Keratinocyte (primary cell): ENCODE data around the gene BATF. TPM values are rescaled to one million over a fixed set of nuclear protein-coding genes. Genes with fewer than 3 reads are reported as not detected.

Source experiments
- DNase-seq: peaks from one replicate; pipeline ENCODE4 v3.0.0-alpha.2; 2011; ENCODE audit warnings: low read depth, missing footprints, low spot score
- FAIRE-seq: peaks from 2 replicates; lab custom pipeline; 2011; peaks lifted over from hg19 to GRCh38; lab: Jason Lieb, UNC
- H2AFZ ChIP-seq: 2 replicates; pipeline ENCODE4 v1.6.0; 2012; ENCODE audit warnings: low read length, control low read depth, inconsistent platforms; ENCODE audit not compliant: control insufficient read depth
- H3K27ac ChIP-seq: 2 replicates; pipeline ENCODE4 v1.5.1; 2011; ENCODE audit warnings: low read length; ENCODE audit not compliant: control insufficient read depth, insufficient read depth
- H3K27me3 ChIP-seq: 3 replicates; pipeline ENCODE4 v1.6.0; 2011; ENCODE audit warnings: low read length; ENCODE audit not compliant: control insufficient read depth, insufficient read depth; ENCODE audit errors: extremely low read depth
- H3K36me3 ChIP-seq, 2 experiments: 2 replicates in 1 of 2; 3 replicates in 1 of 2; pipeline ENCODE4 v1.5.1; 2011; ENCODE audit warnings: low read length in 2 of 2, mild to moderate bottlenecking in 1 of 2; ENCODE audit not compliant: control insufficient read depth in 2 of 2, insufficient read depth in 2 of 2; ENCODE audit errors: extremely low read depth in 1 of 2
- H3K4me1 ChIP-seq: 3 replicates; pipeline ENCODE4 v1.5.1; 2011; ENCODE audit warnings: low read length; ENCODE audit not compliant: control insufficient read depth, insufficient read depth; ENCODE audit errors: extremely low read depth
- H3K4me2 ChIP-seq: 3 replicates; pipeline ENCODE4 v1.6.0; 2011; ENCODE audit warnings: low read depth, low read length; ENCODE audit not compliant: control insufficient read depth, insufficient read depth; ENCODE audit errors: extremely low read depth
- H3K4me3 ChIP-seq, 3 experiments: fragments of 200-600 bp in 1 of 3; sonication (generic) in 1 of 3; 2 replicates in 2 of 3; 3 replicates in 1 of 3; pipeline ENCODE4 v1.5.1; 2011 to 2016; ENCODE audit warnings: low read length in 3 of 3, mild to moderate bottlenecking in 3 of 3, control low read depth in 2 of 3, inconsistent platforms in 1 of 3, low read depth in 1 of 3, mixed read lengths in 1 of 3, mixed run types in 1 of 3, moderate library complexity in 1 of 3; ENCODE audit not compliant: control insufficient read depth in 2 of 3, insufficient read depth in 2 of 3; ENCODE audit errors: extremely low read depth in 1 of 3
- H3K79me2 ChIP-seq: 2 replicates; pipeline ENCODE4 v1.6.0; 2012; ENCODE audit warnings: low read length; ENCODE audit not compliant: control insufficient read depth, insufficient read depth
- H3K9ac ChIP-seq: 3 replicates; pipeline ENCODE4 v1.6.0; 2011; ENCODE audit warnings: low read length; ENCODE audit not compliant: control insufficient read depth, insufficient read depth; ENCODE audit errors: extremely low read depth
- H3K9me1 ChIP-seq: 3 replicates; pipeline ENCODE4 v1.6.0; 2011; ENCODE audit warnings: low read length; ENCODE audit not compliant: control insufficient read depth, insufficient read depth; ENCODE audit errors: extremely low read depth
- H3K9me3 ChIP-seq: 2 replicates; pipeline ENCODE4 v1.5.1; 2012; ENCODE audit warnings: low read depth, low read length; ENCODE audit not compliant: control insufficient read depth
- H4K20me1 ChIP-seq: 3 replicates; pipeline ENCODE4 v1.6.0; 2011; ENCODE audit warnings: low read length; ENCODE audit not compliant: control insufficient read depth, insufficient read depth; ENCODE audit errors: extremely low read depth
- EZH2 ChIP-seq: IDR thresholded peaks from one replicate; pipeline ENCODE4 v1.6.1; 2012; ENCODE audit warnings: inconsistent platforms, mild to moderate bottlenecking, low read length, moderate library complexity
- dilution Hi-C: fragments of 300-500 bp; cut with MboI; formaldehyde crosslinking; loops from one replicate; pipeline ENCODE4 v1.7.0; 2020; ENCODE audit warnings: low sequenced_read_pairs; ENCODE audit not compliant: extremely low pct_ligation_motif_present
- polyA plus RNA-seq, 5 experiments: library from polyadenylated mRNA; depleted of rRNA in 3 of 5; stranded (reverse) in 3 of 5; stranded (forward) in 1 of 5; unstranded in 1 of 5; fragments of >200 nt; gene quantifications; 1 replicate in 1 of 5; 2 replicates in 3 of 5; 3 replicates in 1 of 5; pipeline versions ENCODE4 v1.2.1 to v1.2.3, GENCODE V29; 2011 to 2012; ENCODE audit warnings: missing spikeins in 2 of 5, low read depth in 1 of 5, low replicate concordance in 1 of 5
- TF ChIP-seq, protein P1 (sequence below), 3 experiments: IDR thresholded peaks in 1 of 3; conservative IDR thresholded peaks in 1 of 3; optimal IDR thresholded peaks in 1 of 3; 2 replicates in 2 of 3; 3 replicates in 1 of 3; pipeline versions ENCODE3 to v1.5.1; 2011; ENCODE audit warnings: low read length in 3 of 3, mild to moderate bottlenecking in 3 of 3, moderate library complexity in 2 of 3, control low read depth in 1 of 3, inconsistent platforms in 1 of 3; ENCODE audit not compliant: insufficient read depth in 2 of 3; ENCODE audit errors: extremely low read depth in 1 of 3

BATF gene
- polyA plus RNA-seq, 1 donor (not counting 4 experiments of a cell fraction or from before 2014, with no cell fraction given) = not detected

DNA sequence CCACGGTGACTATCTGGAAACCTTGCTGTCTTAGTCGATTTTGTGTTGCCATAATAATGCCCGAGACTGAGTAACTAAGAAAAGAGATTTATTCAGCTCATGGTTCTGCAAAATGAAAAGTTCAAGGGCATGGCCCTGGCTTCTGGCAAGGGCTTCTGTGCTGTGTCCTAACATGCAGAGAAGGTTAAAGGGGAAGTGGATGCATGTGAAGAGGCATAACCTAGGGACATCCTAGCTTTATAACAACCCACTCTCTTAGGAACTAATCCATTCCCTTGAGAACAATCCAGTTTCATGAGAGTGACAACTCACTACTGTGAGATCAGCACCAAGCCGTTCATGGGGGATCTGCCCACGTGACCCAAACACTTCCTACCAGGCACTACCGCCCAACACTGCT lies 67.7 kb downstream of the BATF start:
- Histone ChIP-seq H3K4me2 (no peak overlapping the region), H4K20me1 (no peaks in the 10 kb centered on the region), H3K27me3 (peaks cover 6% of the 10 kb centered on the region), H3K9ac (no peak overlapping the region), H3K27ac (no peak overlapping the region), H2AFZ (no peak overlapping the region), H3K79me2 (no peaks in the 10 kb centered on the region), H3K4me1 (no peaks in the 10 kb centered on the region), H3K9me3 (no peaks in the 10 kb centered on the region), H3K9me1 (no peaks in the 10 kb centered on the region), H3K36me3 (no peaks in the 10 kb centered on the region), H3K4me3 (no peak overlapping the region)
- DNase-seq (no peak), FAIRE-seq (no peak)
- dilution Hi-C loops = no loop called here
- TF ChIP-seq EZH2 = no peak
- TF ChIP-seq, protein P1, sequence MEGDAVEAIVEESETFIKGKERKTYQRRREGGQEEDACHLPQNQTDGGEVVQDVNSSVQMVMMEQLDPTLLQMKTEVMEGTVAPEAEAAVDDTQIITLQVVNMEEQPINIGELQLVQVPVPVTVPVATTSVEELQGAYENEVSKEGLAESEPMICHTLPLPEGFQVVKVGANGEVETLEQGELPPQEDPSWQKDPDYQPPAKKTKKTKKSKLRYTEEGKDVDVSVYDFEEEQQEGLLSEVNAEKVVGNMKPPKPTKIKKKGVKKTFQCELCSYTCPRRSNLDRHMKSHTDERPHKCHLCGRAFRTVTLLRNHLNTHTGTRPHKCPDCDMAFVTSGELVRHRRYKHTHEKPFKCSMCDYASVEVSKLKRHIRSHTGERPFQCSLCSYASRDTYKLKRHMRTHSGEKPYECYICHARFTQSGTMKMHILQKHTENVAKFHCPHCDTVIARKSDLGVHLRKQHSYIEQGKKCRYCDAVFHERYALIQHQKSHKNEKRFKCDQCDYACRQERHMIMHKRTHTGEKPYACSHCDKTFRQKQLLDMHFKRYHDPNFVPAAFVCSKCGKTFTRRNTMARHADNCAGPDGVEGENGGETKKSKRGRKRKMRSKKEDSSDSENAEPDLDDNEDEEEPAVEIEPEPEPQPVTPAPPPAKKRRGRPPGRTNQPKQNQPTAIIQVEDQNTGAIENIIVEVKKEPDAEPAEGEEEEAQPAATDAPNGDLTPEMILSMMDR (optimal IDR thresholded peaks at IDR 0.05 in 1 of 3, IDR thresholded peaks at IDR 0.05 in 1 of 3, conservative IDR thresholded peaks at IDR 0.05 in 1 of 3; ENCODE audit: extremely low read depth in 1 of 3, insufficient read depth in 2 of 3, low read length in 3 of 3) = no peak

DNA sequence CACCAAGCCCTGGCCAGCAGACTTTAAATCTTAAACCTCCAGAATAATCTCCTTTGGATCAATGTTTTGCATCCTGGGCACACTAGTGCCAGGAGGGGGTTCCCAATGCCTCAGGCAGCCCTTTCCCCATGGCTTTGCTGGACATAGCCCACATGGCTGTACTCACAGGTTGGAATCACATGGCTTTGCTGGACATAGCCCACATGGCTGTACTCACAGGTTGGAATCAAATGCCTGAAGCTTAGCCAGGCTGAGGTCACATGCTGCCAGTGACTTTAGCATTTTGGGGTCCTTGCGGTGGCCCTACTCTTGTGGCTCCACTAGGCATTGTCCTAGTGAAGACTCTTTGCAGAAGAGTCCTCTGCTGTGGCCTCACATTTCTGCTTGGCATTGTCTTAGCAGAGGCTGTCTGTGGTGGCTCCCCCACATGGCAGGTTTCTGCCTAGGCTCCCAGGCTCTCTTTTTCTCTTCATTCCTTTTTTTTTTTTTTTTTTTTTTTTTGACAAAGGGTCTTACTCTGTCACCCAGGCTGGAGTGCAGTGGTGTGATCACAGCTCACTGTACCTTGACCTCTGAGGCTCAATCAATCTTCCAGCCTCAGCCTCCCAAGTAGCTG lies 69.2 kb downstream of the BATF start:
- Histone ChIP-seq H3K27me3 (no peaks in the 10 kb centered on the region), H3K4me2 (no peak overlapping the region), H3K36me3 (no peaks in the 10 kb centered on the region), H3K9me1 (no peaks in the 10 kb centered on the region), H3K9me3 (no peaks in the 10 kb centered on the region), H3K9ac (no peak overlapping the region), H3K27ac (no peak overlapping the region), H3K79me2 (no peaks in the 10 kb centered on the region), H4K20me1 (no peaks in the 10 kb centered on the region), H3K4me1 (no peaks in the 10 kb centered on the region), H2AFZ (no peak overlapping the region), H3K4me3 (no peak overlapping the region)
- no peak for FAIRE-seq
- dilution Hi-C loops = no loop called here
- no peak for TF ChIP-seq EZH2
- TF ChIP-seq, protein P1 (optimal IDR thresholded peaks at IDR 0.05 in 1 of 3, IDR thresholded peaks at IDR 0.05 in 1 of 3, conservative IDR thresholded peaks at IDR 0.05 in 1 of 3; ENCODE audit: extremely low read depth in 1 of 3, insufficient read depth in 2 of 3, low read length in 3 of 3) = no peak
- DNase-seq = no peak
